GM21825 (cell line): ENCODE results near the gene SLC46A2.

Experiments used
- ATAC-seq: cut with Tn5 transposase; IDR thresholded peaks from one replicate; pipeline ENCODE4 v1.9.1; 2021; ENCODE audit warnings: mild to moderate bottlenecking, moderate library complexity; ENCODE audit not compliant: unreplicated experiment

Gene SLC46A2

GRCh38 chr9:112890106-112891081 is at the start of gene SLC46A2:
Gene SLC46A2, minus strand, starts transcription at chr9:112890876. Its CDS starts 195 bp downstream, at chr9:112890681.
- no peak for ATAC-seq

- ATAC-seq: no peak
Observed at GRCh38 chr9:112939418-112939817, 48.7 kb upstream of the SLC46A2 start.

- no peak for ATAC-seq
Observed at GRCh38 chr9:112933696-112934095, 43.0 kb upstream of the SLC46A2 start.

GRCh38 chr9:112925058-112925641 is 34.5 kb upstream of the SLC46A2 start:
- ATAC-seq: no peak

- ATAC-seq: no peak
Observed at GRCh38 chr9:112921549-112921948, 30.9 kb upstream of the SLC46A2 start.

GRCh38 chr9:112917987-112918362 is 27.3 kb upstream of the SLC46A2 start:
- ATAC-seq: no peak

GRCh38 chr9:112917047-112917986 is 26.6 kb upstream of the SLC46A2 start:
- no peak for ATAC-seq

- no peak for ATAC-seq
Observed at GRCh38 chr9:112914524-112914923, 23.8 kb upstream of the SLC46A2 start.

- no peak for ATAC-seq
Observed at GRCh38 chr9:112913326-112913725, 22.6 kb upstream of the SLC46A2 start.

- ATAC-seq: no peak
Observed at GRCh38 chr9:112912636-112913035, 22.0 kb upstream of the SLC46A2 start.

GRCh38 chr9:112911736-112912135 is 21.1 kb upstream of the SLC46A2 start:
- ATAC-seq: no peak

GRCh38 chr9:112905084-112905483 is 14.4 kb upstream of the SLC46A2 start:
- ATAC-seq: no peak

GRCh38 chr9:112900901-112901300 is 10.2 kb upstream of the SLC46A2 start:
- ATAC-seq: no peak

- ATAC-seq: no peak
Observed at GRCh38 chr9:112900488-112900887, 9.8 kb upstream of the SLC46A2 start.

- ATAC-seq: no peak
Observed at GRCh38 chr9:112898872-112899311, 8.2 kb upstream of the SLC46A2 start.

GRCh38 chr9:112896131-112896530 is 5.5 kb upstream of the SLC46A2 start:
- ATAC-seq: no peak

GRCh38 chr9:112894699-112895098 is 4.0 kb upstream of the SLC46A2 start:
- no peak for ATAC-seq

GRCh38 chr9:112894041-112894440 is 3.4 kb upstream of the SLC46A2 start:
- no peak for ATAC-seq

- no peak for ATAC-seq
Observed at GRCh38 chr9:112892981-112893380, 2.3 kb upstream of the SLC46A2 start.

- no peak for ATAC-seq
Observed at GRCh38 chr9:112891521-112891920, 845 bp upstream of the SLC46A2 start.

- ATAC-seq: no peak
Observed at GRCh38 chr9:112887381-112887780, 3.3 kb downstream of the SLC46A2 start.
